ENCODE measurements around the gene DAAM1. TPM values are rescaled to one million over a fixed set of nuclear protein-coding genes. Genes with fewer than 3 reads are reported as not detected.

The DAAM1 gene
- total RNA-seq, 2 experiments from 2014 or later: 30.1 to 72.8 TPM

DNA sequence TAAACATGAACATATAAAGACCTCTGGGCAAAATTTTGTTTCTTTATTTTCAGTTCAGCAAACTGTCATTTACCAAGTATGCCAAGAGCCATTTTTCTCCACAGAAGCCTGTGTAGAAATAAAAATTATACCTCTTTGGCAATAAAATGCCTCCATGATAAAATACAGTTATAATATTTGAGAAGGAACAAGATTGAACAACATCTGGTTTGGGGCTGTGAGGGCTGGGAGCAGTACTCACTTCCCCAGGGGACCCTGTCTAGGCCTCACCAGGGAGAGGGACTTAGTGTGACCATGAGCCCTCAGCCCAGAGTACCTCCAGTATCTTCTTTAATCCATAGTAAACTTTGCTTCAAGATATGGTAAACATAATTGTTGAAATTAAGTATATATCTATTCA lies 65.1 kb downstream of the DAAM1 start:
- H3K36me3 ChIP-seq (ENCODE audit: insufficient read depth, low read length): peaks cover 8% of the 10 kb centered on the region
- TF ChIP-seq, protein P1, sequence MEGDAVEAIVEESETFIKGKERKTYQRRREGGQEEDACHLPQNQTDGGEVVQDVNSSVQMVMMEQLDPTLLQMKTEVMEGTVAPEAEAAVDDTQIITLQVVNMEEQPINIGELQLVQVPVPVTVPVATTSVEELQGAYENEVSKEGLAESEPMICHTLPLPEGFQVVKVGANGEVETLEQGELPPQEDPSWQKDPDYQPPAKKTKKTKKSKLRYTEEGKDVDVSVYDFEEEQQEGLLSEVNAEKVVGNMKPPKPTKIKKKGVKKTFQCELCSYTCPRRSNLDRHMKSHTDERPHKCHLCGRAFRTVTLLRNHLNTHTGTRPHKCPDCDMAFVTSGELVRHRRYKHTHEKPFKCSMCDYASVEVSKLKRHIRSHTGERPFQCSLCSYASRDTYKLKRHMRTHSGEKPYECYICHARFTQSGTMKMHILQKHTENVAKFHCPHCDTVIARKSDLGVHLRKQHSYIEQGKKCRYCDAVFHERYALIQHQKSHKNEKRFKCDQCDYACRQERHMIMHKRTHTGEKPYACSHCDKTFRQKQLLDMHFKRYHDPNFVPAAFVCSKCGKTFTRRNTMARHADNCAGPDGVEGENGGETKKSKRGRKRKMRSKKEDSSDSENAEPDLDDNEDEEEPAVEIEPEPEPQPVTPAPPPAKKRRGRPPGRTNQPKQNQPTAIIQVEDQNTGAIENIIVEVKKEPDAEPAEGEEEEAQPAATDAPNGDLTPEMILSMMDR (conservative IDR thresholded peaks at IDR 0.05; ENCODE audit: low read length): no peak
- no peak for TF ChIP-seq EZH2phosphoT487 (IDR thresholded peaks at IDR 0.05; ENCODE audit: borderline replicate concordance, low read depth, low read length)
- no TSS peak for BruUV-seq (replicated peaks)
- peaks cover 37% of the 10 kb centered on the region for H3K4me1 ChIP-seq (ENCODE audit: insufficient read depth, low read length, poor library complexity, severe bottlenecking)
- intact Hi-C loops (cut with micrococcal nuclease; ENCODE audit: unreplicated experiment): no loop called here
- H3K9me2 ChIP-seq (ENCODE audit: insufficient read depth, low read length): no peaks in the 10 kb centered on the region
- no peaks in the 10 kb centered on the region for H3K9me3 ChIP-seq (ENCODE audit: low read length)
- H3K79me2 ChIP-seq (ENCODE audit: insufficient read depth, low read depth, low read length): peaks cover 53% of the 10 kb centered on the region
- CTCF ChIA-PET (ENCODE audit: unreplicated experiment): no interaction called here
- H2AFZ ChIP-seq (ENCODE audit: low read length): no peak overlapping the region
- no peak overlapping the region for H3K27ac ChIP-seq (ENCODE audit: low read depth, low read length, poor library complexity, severe bottlenecking)
- no peak overlapping the region for H3K4me3 ChIP-seq (ENCODE audit: low read depth, low read length, poor library complexity, severe bottlenecking)
- H3K4me2 ChIP-seq (ENCODE audit: low read length): no peak overlapping the region
- no peaks in the 10 kb centered on the region for H4K20me1 ChIP-seq (ENCODE audit: insufficient read depth, low read length)
- DNase-seq (ENCODE audit: low spot score): peak; percentile 17
- POLR2A ChIA-PET: no interaction called here

DNA sequence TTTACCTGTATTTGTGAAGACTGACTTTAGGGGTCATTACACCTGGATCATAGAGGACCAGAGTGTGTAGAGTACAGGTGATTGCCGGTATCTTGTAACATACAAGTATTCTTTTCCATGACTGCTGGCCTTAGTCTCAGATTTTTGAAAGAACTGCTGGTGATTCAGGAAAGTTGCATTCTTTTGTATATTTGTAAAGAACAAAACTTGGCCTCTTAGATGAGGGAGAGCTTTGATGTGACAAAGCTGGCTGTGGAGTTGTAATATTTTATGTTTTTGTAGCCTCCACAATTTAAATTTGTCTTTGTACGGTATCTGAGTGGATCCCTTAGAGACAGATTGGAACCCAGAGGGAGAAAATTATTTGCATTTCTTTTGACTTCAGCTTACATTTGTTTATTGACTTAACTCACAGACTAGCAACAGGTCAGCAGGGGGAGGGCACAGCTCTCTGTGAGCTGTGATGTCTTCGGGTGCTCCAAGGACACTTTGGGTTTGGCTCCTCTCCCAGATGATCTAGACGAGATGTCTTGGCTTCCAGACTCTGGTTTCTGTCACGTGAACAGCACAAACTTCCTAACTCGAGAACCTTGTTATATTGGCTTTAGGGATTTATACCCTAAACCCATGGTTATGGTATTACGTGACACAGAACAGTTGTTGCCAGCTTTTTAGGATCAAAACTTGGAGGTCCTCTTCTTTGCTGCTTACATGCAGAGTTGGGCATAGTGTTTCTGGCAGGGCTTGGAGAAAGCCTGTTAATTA lies 65.9 kb downstream of the DAAM1 start:
- H3K4me2 ChIP-seq (ENCODE audit: low read length): peak overlapping the region; percentile 6
- H3K79me2 ChIP-seq (ENCODE audit: insufficient read depth, low read depth, low read length): peaks cover 49% of the 10 kb centered on the region
- H3K4me3 ChIP-seq (ENCODE audit: low read depth, low read length, poor library complexity, severe bottlenecking): no peak overlapping the region
- no peaks in the 10 kb centered on the region for H4K20me1 ChIP-seq (ENCODE audit: insufficient read depth, low read length)
- H3K9me2 ChIP-seq (ENCODE audit: insufficient read depth, low read length): no peaks in the 10 kb centered on the region
- BruUV-seq (replicated peaks): no TSS peak
- peaks cover 8% of the 10 kb centered on the region; the same call in 1 of the 2 replicates for H3K36me3 ChIP-seq (ENCODE audit: insufficient read depth, low read length)
- no peak overlapping the region for H3K27ac ChIP-seq (ENCODE audit: low read depth, low read length, poor library complexity, severe bottlenecking)
- CTCF ChIA-PET (ENCODE audit: unreplicated experiment): no interaction called here
- no peak for DNase-seq (ENCODE audit: low spot score)
- POLR2A ChIA-PET: interaction anchor here (0.8 kb wide), 1 partner anchor 13 kb away, joined by 4 read pairs; no protein-coding TSS in a partner anchor
- H3K9me3 ChIP-seq (ENCODE audit: low read length): no peaks in the 10 kb centered on the region
- H3K4me1 ChIP-seq (ENCODE audit: insufficient read depth, low read length, poor library complexity, severe bottlenecking): peaks cover 37% of the 10 kb centered on the region
- intact Hi-C loops (cut with micrococcal nuclease; ENCODE audit: unreplicated experiment): no loop called here
- TF ChIP-seq, protein P1 (conservative IDR thresholded peaks at IDR 0.05; ENCODE audit: low read length): no peak
- no peak for TF ChIP-seq EZH2phosphoT487 (IDR thresholded peaks at IDR 0.05; ENCODE audit: borderline replicate concordance, low read depth, low read length)
- no peak overlapping the region for H2AFZ ChIP-seq (ENCODE audit: low read length)

DNA sequence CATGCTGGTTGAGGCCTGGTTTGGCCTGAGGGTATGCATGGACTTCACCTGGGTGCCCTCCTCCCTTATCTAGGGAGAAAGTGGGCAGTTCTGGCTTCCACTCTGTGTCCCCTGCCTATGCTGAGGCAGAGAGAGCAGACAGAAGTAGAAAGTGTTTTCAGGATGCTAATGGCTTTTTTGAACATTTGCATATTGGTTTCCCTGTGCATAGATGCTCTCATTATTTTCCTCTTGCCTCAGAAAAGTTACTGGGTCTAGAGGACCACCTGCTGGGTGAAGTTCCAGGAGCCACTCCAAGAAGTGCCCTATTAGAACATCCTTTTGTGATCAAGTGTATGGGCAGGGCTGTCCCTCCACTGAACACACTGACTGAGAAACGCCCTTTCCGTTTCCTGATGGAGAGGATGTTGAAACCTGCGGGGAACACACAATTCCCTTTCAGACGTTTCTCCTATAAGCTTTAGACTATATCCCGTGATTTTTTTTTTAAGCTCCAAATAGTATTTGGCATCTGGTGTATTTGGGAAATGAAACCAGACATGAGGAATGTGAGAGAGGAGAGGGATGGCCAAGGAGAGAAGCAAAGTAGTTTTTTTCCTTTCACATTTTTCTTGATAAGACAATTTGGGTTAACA lies 66.6 kb downstream of the DAAM1 start:
- Histone ChIP-seq H3K79me2 (ENCODE audit: insufficient read depth, low read depth, low read length) (peaks cover 44% of the 10 kb centered on the region), H3K4me3 (ENCODE audit: low read depth, low read length, poor library complexity, severe bottlenecking) (no peak overlapping the region), H3K4me2 (ENCODE audit: low read length) (peak overlapping the region; percentile 6), H3K4me1 (ENCODE audit: insufficient read depth, low read length, poor library complexity, severe bottlenecking) (peaks cover 37% of the 10 kb centered on the region), H2AFZ (ENCODE audit: low read length) (no peak overlapping the region), H3K27ac (ENCODE audit: low read depth, low read length, poor library complexity, severe bottlenecking) (no peak overlapping the region), H3K36me3 (ENCODE audit: insufficient read depth, low read length) (peaks cover 8% of the 10 kb centered on the region; the same call in 1 of the 2 replicates), H3K9me3 (ENCODE audit: low read length) (no peaks in the 10 kb centered on the region), H4K20me1 (ENCODE audit: insufficient read depth, low read length) (no peaks in the 10 kb centered on the region), H3K9me2 (ENCODE audit: insufficient read depth, low read length) (no peaks in the 10 kb centered on the region)
- no peak for TF ChIP-seq EZH2phosphoT487 (IDR thresholded peaks at IDR 0.05; ENCODE audit: borderline replicate concordance, low read depth, low read length)
- TF ChIP-seq, protein P1 (conservative IDR thresholded peaks at IDR 0.05; ENCODE audit: low read length): no peak
- DNase-seq (ENCODE audit: low spot score): no peak
- BruUV-seq (replicated peaks): no TSS peak
- intact Hi-C loops (cut with micrococcal nuclease; ENCODE audit: unreplicated experiment): no loop called here
- ChIA-PET CTCF (ENCODE audit: unreplicated experiment) (no interaction called here), POLR2A (no interaction called here)

All from OCI-LY7 (cell line).